Activated naive CD4-positive, alpha-beta T cell treated with anti-CD3 and anti-CD28 coated beads, Interleukin-2, amount 50 U/mL, for 24 hours (primary cell): Measurements from ENCODE around the gene PNMA6F.

Source experiments
- H3K27ac Mint-ChIP-seq: one replicate; pipeline ENCODE4 v1.8.0; 2021; ENCODE audit warnings: mild to moderate bottlenecking, mixed read lengths
- H3K27me3 Mint-ChIP-seq: one replicate; pipeline ENCODE4 v1.8.0; 2021; ENCODE audit warnings: mixed read lengths
- H3K36me3 Mint-ChIP-seq: one replicate; pipeline ENCODE4 v1.8.0; 2021; ENCODE audit warnings: mixed read lengths
- H3K4me1 Mint-ChIP-seq: one replicate; pipeline ENCODE4 v1.8.0; 2021; ENCODE audit warnings: mixed read lengths
- H3K4me3 Mint-ChIP-seq: one replicate; pipeline ENCODE4 v1.8.0; 2021; ENCODE audit warnings: mild to moderate bottlenecking, mixed read lengths
- H3K9me3 Mint-ChIP-seq: one replicate; pipeline ENCODE4 v1.8.0; 2021; ENCODE audit warnings: mixed read lengths

Gene PNMA6F

GRCh38 chrX:153317996-153318722, 3.4 kb downstream of the PNMA6F start:
- Mint-ChIP-seq H3K36me3 (no peaks in the 10 kb centered on the region), H3K4me3 (no peak overlapping the region), H3K27ac (no peak overlapping the region), H3K9me3 (no peaks in the 10 kb centered on the region), H3K4me1 (no peaks in the 10 kb centered on the region), H3K27me3 (no peaks in the 10 kb centered on the region)

DNA sequence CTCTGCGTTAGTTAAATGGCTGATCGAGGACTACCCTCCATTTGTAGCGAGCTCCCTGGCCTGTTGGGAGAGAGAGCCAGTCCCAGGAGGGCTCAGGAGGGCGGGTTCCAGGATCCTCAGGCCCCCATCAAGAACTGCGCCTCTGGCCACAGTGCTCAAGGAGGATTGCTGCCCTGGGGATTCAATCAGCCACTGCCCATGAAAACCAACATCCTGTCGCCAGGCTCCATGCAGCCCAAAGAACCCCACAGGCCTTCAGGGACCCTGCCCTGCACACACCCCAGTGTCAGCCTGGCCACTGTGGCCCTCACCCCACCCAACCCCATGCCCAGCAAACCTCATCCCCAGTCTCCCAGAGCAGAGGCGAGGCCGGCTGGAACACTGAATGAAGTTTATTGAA, 4.3 kb downstream of the PNMA6F start:
- H3K4me3 Mint-ChIP-seq = no peak overlapping the region
- no peaks in the 10 kb centered on the region for H3K36me3 Mint-ChIP-seq
- no peaks in the 10 kb centered on the region for H3K9me3 Mint-ChIP-seq
- no peaks in the 10 kb centered on the region for H3K4me1 Mint-ChIP-seq
- no peak overlapping the region for H3K27ac Mint-ChIP-seq
- H3K27me3 Mint-ChIP-seq = no peaks in the 10 kb centered on the region

DNA sequence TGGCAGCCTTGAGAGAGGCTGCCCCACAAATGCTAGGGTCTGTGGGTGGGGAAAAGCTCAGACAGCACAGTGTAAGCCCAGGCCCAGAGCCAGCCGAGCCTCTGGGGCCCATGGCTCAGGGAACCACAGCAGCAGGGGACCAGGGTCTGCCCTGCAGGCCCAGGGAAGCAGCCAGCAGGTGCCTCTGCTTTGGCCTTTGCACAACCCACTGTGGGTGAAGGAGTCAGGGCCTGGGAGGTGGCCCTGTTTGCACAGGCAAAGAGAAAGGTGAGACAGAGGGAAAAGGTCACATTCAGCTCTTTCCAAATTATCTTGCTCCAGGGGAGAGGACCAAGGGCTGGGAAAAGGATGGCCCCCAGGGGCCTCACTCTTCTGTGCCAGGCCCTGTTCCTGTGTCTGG, 8.7 kb downstream of the PNMA6F start:
- Mint-ChIP-seq H3K4me1 (no peaks in the 10 kb centered on the region), H3K27me3 (no peaks in the 10 kb centered on the region), H3K27ac (no peak overlapping the region), H3K4me3 (no peak overlapping the region), H3K36me3 (no peaks in the 10 kb centered on the region), H3K9me3 (no peaks in the 10 kb centered on the region)

- H3K27me3 Mint-ChIP-seq = no peaks in the 10 kb centered on the region
- H3K27ac Mint-ChIP-seq = no peak overlapping the region
- no peak overlapping the region for H3K4me3 Mint-ChIP-seq
- H3K36me3 Mint-ChIP-seq = no peaks in the 10 kb centered on the region
- no peaks in the 10 kb centered on the region for H3K9me3 Mint-ChIP-seq
- no peaks in the 10 kb centered on the region for H3K4me1 Mint-ChIP-seq
These were observed 9.5 kb downstream of the PNMA6F start for GRCh38 chrX:153312041-153312440.

GRCh38 chrX:153310901-153311300, 10.7 kb downstream of the PNMA6F start:
- Mint-ChIP-seq H3K4me3 (no peak overlapping the region), H3K9me3 (no peaks in the 10 kb centered on the region), H3K27ac (no peak overlapping the region), H3K4me1 (no peaks in the 10 kb centered on the region), H3K27me3 (no peaks in the 10 kb centered on the region), H3K36me3 (no peaks in the 10 kb centered on the region)

DNA sequence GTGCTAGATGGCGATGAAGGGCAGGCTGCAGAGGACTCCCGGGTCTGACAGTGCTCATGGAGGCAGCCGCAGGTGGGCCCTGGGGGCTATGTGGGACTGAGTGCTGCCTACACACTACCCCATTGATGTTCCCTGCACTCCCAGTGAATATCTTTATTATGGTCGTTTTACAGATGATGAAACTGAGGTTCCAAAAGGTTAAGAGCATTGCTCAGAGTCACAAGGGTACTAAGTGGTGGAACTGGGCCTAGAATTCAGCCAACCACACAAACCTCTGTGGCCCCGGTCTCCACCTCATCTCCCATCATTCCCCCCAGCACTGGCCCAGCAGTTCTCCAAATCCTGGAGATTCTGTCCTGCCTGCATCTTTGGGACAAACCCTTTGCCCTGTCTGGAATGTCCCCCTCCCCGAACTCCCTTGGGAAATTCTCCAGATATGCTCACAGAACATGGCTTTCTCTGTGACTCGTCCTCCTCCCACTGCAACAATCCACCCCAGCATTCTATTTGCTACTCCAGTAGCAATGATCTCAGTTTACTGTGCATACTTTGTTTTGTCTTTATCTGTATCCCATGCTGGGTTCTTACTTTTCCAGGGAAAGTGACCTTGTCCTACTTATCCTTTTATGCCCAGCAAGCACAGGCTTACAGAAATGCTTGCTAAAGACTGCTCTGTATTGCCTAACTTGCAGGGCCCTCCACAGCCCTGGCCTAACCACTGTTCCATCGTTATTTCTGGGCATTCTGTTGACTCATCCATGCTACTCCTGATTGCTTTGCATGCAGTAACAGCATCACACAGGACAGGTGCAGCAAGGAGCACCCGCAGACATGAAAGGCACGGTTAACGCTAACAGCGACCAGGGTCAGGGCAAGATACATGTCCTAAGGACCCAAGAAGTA, 14.0 kb downstream of the PNMA6F start:
- Mint-ChIP-seq H3K4me3 (no peak overlapping the region), H3K27ac (no peak overlapping the region), H3K36me3 (no peaks in the 10 kb centered on the region), H3K4me1 (peaks cover 6% of the 10 kb centered on the region), H3K9me3 (no peaks in the 10 kb centered on the region), H3K27me3 (no peaks in the 10 kb centered on the region)

- no peaks in the 10 kb centered on the region for H3K27me3 Mint-ChIP-seq
- H3K4me3 Mint-ChIP-seq = no peak overlapping the region
- H3K27ac Mint-ChIP-seq = no peak overlapping the region
- H3K4me1 Mint-ChIP-seq = peaks cover 6% of the 10 kb centered on the region
- no peaks in the 10 kb centered on the region for H3K36me3 Mint-ChIP-seq
- H3K9me3 Mint-ChIP-seq = no peaks in the 10 kb centered on the region
These were observed 14.9 kb downstream of the PNMA6F start for GRCh38 chrX:153306527-153307115.

DNA sequence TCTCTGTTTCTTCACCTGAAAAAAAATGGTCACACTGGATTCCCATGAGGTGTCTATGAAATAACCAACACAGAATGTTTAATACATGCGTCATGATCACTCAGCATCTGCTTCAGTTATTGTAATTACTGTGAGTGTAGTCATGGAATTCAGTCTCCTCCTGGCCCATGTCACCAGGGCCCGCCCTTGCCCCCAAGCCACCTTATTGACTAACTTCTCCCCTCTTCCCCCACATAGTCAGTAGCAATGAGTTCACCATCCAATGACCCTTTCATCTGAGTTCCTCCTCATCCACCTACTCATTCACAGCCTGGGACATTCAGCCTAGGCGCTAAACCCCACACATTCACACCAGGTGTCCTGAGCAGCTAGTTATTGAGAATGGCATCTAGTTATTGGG, 15.6 kb downstream of the PNMA6F start:
- H3K27ac Mint-ChIP-seq = no peak overlapping the region
- no peaks in the 10 kb centered on the region for H3K36me3 Mint-ChIP-seq
- no peaks in the 10 kb centered on the region for H3K27me3 Mint-ChIP-seq
- peaks cover 6% of the 10 kb centered on the region for H3K4me1 Mint-ChIP-seq
- H3K4me3 Mint-ChIP-seq = no peak overlapping the region
- no peaks in the 10 kb centered on the region for H3K9me3 Mint-ChIP-seq

DNA sequence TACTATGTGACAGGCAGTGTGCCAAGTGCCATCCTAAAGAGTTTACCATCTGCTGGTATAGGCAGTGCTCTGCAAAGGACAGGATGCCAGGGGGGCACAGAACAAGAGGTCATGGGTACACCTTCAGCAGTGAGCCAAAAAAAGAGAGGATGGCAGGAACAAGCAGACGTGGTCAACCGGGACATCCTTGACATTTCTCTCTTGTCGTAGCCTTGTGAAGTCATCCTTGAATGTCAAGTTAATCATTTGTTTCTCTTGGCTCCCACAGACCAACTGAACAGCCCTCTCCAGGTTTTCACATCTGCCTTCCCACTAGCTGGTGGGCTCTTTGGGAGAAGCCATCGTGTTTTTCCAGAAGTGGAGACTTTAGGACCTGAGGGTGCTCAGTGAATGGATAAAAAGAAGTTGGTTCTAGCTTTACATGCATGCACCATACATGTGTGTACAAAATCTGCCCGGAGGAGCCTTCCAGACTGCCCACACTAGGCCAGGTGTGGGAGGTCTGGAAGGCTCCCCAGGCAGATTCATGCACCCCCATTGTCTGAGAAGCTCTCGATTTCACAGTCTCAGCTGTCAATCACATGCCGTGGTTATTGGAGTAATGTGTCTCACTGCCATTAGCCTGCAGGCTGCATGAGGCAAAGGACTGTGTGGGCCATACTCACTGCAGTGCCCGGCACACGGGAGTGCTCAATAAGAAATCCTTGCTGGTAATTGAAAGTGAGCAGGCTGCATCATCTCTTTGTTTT, 16.4 kb downstream of the PNMA6F start:
- peaks cover 6% of the 10 kb centered on the region for H3K4me1 Mint-ChIP-seq
- H3K4me3 Mint-ChIP-seq = no peak overlapping the region
- no peaks in the 10 kb centered on the region for H3K9me3 Mint-ChIP-seq
- H3K27me3 Mint-ChIP-seq = no peaks in the 10 kb centered on the region
- no peak overlapping the region for H3K27ac Mint-ChIP-seq
- no peaks in the 10 kb centered on the region for H3K36me3 Mint-ChIP-seq

DNA sequence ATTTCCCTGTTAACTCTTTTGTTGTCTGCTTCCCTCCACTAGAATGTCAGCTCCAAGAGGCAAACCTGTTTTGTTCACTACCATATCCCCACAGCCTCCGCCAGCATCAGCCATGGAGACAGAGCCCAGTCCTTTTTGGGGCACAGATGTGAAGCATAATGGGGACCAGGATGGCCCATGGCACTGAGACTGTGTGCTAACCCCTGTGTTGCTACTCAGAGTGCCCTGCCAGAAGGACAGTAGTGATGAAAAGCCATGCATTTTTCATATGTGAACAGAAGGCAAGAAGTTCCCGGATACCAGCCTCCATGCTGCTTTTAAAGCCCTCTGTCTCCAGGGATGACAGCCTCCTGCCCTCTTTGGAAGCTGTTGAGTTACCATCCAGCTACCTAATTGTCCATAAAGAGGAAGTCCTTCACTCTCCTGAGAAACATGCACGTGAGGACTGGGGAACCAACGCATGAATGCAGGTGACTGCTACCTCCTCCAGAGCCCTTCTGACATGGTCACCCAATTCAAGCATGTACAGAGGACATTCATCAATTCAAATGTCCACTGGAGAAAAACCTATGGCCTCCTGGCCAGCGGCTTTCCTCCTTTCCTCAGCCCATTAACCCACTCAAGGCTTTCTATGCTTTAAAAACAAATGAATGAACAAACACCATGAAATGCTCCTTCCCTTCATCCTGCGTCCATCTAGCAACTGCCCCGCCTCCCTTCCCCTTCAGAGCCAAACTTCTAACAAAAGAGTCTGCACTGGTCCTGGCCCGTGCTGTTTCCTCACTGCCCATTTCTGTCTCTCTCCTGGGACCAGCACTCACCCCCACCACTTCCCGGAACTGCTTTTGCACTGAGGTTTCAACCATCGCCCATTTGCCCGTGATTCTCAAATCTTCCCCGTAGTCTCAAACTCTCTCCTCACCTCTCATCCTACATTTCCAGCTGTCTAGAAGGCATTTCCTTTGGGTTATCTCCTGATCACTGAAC, 18.0 kb downstream of the PNMA6F start:
- H3K4me3 Mint-ChIP-seq = no peak overlapping the region
- H3K9me3 Mint-ChIP-seq = no peaks in the 10 kb centered on the region
- H3K36me3 Mint-ChIP-seq = no peaks in the 10 kb centered on the region
- H3K27ac Mint-ChIP-seq = no peak overlapping the region
- peaks cover 6% of the 10 kb centered on the region for H3K4me1 Mint-ChIP-seq
- no peaks in the 10 kb centered on the region for H3K27me3 Mint-ChIP-seq

GRCh38 chrX:153302796-153303195, 18.8 kb downstream of the PNMA6F start:
- no peaks in the 10 kb centered on the region for H3K27me3 Mint-ChIP-seq
- no peak overlapping the region for H3K4me3 Mint-ChIP-seq
- no peaks in the 10 kb centered on the region for H3K36me3 Mint-ChIP-seq
- no peak overlapping the region for H3K27ac Mint-ChIP-seq
- no peaks in the 10 kb centered on the region for H3K9me3 Mint-ChIP-seq
- peaks cover 6% of the 10 kb centered on the region for H3K4me1 Mint-ChIP-seq

- no peaks in the 10 kb centered on the region for H3K36me3 Mint-ChIP-seq
- H3K27me3 Mint-ChIP-seq = no peaks in the 10 kb centered on the region
- H3K4me1 Mint-ChIP-seq = peaks cover 6% of the 10 kb centered on the region
- no peak overlapping the region for H3K4me3 Mint-ChIP-seq
- no peaks in the 10 kb centered on the region for H3K9me3 Mint-ChIP-seq
- H3K27ac Mint-ChIP-seq = peak overlapping the region; percentile 4
These were observed 19.8 kb downstream of the PNMA6F start for GRCh38 chrX:153301746-153302145.

DNA sequence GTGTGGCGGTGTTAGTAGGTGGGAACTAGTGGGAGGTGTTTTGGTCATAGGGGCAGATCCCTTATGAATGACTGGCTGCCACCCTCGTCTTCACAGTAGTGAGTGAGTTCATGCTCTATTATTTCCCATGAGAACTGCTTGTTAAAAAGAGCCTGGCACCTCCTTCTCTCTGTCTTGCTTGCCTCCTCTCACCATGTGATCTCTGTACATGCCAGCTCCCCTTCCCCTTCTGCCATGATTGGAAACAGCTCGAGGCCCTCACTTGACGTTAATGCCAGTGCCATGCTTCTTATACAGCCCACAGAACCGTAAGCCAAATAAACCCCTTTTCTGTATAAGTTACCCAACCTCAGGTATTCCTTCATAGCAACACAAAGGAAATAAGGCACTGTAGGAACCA, 21.7 kb downstream of the PNMA6F start:
- Mint-ChIP-seq H3K27me3 (no peaks in the 10 kb centered on the region), H3K4me3 (no peak overlapping the region), H3K36me3 (no peaks in the 10 kb centered on the region)

DNA sequence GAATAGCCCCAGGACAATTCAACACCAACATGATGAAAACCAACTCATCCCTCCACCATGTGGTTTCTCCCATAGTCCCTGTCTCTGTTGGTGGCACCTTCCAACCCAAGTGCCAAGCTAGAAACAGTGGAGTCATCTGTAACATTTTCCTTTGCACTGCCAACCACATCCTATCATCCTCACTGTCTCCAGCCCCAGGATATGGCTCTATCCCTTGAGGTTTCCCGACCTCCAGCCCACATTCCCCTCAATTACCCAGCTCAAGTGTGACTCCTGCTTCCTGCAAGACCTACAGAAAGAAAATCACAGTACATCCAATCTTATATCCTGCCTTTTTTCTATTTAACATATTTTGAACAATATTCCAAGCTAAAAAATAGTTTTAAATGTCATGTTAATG, 24.2 kb downstream of the PNMA6F start:
- Mint-ChIP-seq H3K9me3 (no peaks in the 10 kb centered on the region), H3K4me1 (peaks cover 14% of the 10 kb centered on the region), H3K27ac (no peak overlapping the region), H3K4me3 (no peak overlapping the region), H3K36me3 (no peaks in the 10 kb centered on the region), H3K27me3 (no peaks in the 10 kb centered on the region)

More for the DNA sequence above, 21.7 kb downstream of the PNMA6F start:
- Mint-ChIP-seq H3K27ac (no peak overlapping the region), H3K4me1 (peaks cover 7% of the 10 kb centered on the region), H3K9me3 (no peaks in the 10 kb centered on the region)
